ENCODE data around the gene FRMD3.

DNA sequence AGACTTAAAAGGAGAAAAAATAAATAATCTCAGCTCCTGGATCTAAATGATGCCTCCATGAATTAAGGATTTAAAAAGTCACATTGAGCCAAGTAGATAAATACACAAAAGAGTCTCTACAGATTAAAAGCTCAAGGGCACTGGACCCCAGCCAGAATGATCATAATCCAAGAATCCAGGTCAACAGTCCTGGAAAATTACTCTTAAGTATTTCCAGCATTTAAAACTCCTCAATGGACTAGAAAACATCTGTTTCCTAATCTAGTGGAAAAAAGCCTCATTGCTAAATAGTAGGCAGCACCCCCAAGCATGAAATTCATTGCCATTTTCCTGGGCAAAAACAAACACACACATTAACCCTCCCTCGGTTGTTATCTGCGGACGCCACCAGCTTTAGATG lies 96.8 kb downstream of the FRMD3 start:
- no peak for TF ChIP-seq POLR2A (IDR thresholded peaks at IDR 0.05; ENCODE audit: extremely low read depth, insufficient read length)
- TF ChIP-seq, protein P1, sequence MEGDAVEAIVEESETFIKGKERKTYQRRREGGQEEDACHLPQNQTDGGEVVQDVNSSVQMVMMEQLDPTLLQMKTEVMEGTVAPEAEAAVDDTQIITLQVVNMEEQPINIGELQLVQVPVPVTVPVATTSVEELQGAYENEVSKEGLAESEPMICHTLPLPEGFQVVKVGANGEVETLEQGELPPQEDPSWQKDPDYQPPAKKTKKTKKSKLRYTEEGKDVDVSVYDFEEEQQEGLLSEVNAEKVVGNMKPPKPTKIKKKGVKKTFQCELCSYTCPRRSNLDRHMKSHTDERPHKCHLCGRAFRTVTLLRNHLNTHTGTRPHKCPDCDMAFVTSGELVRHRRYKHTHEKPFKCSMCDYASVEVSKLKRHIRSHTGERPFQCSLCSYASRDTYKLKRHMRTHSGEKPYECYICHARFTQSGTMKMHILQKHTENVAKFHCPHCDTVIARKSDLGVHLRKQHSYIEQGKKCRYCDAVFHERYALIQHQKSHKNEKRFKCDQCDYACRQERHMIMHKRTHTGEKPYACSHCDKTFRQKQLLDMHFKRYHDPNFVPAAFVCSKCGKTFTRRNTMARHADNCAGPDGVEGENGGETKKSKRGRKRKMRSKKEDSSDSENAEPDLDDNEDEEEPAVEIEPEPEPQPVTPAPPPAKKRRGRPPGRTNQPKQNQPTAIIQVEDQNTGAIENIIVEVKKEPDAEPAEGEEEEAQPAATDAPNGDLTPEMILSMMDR (IDR thresholded peaks at IDR 0.05; ENCODE audit: low read depth, low read length), result no peak

All from NB4 (cell line).